K562 (cell line): ENCODE data around the gene EXOSC9. TPM values are rescaled to one million over a fixed set of nuclear protein-coding genes. Genes with fewer than 3 reads are reported as not detected.
A peak's percentile ranks its signal among the peaks of the same experiment; 100 is the strongest.

Experiments used
- ATF3 ChIP-seq, 2 experiments: fragments of 450-650 bp in 1 of 2; sonication (generic) in 1 of 2; formaldehyde crosslinking in 1 of 2; IDR thresholded peaks in 1 of 2; conservative IDR thresholded peaks in 1 of 2; 2 replicates each; pipeline versions ENCODE4 v1.6.1 to v1.8.1; 2016 to 2023; ENCODE audit warnings: mild to moderate bottlenecking in 2 of 2, moderate library complexity in 2 of 2, inconsistent platforms in 1 of 2, missing genetic modification reagents in 1 of 2
- BMI1 ChIP-seq: fragments of 150-350 bp; IDR thresholded peaks from 2 replicates; pipeline ENCODE4 v1.6.1; 2014; ENCODE audit warnings: low read length
- CBX1 ChIP-seq: sonication (generic); IDR thresholded peaks from 2 replicates; pipeline ENCODE4 v1.6.1; 2016; ENCODE audit warnings: antibody characterized with exemption, low read depth, mild to moderate bottlenecking
- E2F3 ChIP-seq: fragments of 250-450 bp; sonication (Bioruptor Pico); IDR thresholded peaks from 2 replicates; pipeline ENCODE4 v1.4.0; 2020; ENCODE audit warnings: mild to moderate bottlenecking
- GTF2F1 ChIP-seq: IDR thresholded peaks from 2 replicates; pipeline ENCODE4 v1.6.1; 2011; ENCODE audit warnings: low read depth, low read length, improper control_type of control experiment
- IRF1 ChIP-seq: sonication (generic); formaldehyde crosslinking; IDR thresholded peaks from 2 replicates; pipeline ENCODE4 v1.8.0; 2022; ENCODE audit warnings: missing genetic modification reagents, mild to moderate bottlenecking, borderline replicate concordance
- KDM4B ChIP-seq, 2 experiments: fragments of 450-650 bp in 1 of 2; sonication (generic) in 1 of 2; IDR thresholded peaks; 2 replicates each; pipeline ENCODE4 v1.6.1; 2016 to 2017; ENCODE audit warnings: borderline replicate concordance in 2 of 2, antibody characterized with exemption in 1 of 2, low read depth in 1 of 2, mild to moderate bottlenecking in 1 of 2
- MEIS2 ChIP-seq: fragments of 450-650 bp; IDR thresholded peaks from 2 replicates; pipeline ENCODE4 v1.6.1; 2014; ENCODE audit warnings: mild to moderate bottlenecking; ENCODE audit not compliant: partially characterized antibody
- MYC ChIP-seq, 2 experiments: fragments of 250-450 bp in 1 of 2; sonication (Bioruptor Pico) in 1 of 2; IDR thresholded peaks; 2 replicates each; pipeline versions ENCODE4 v1.5.1 to v1.6.1; 2012 to 2021; ENCODE audit warnings: low read depth in 2 of 2, borderline replicate concordance in 1 of 2, improper control_type of control experiment in 1 of 2, low read length in 1 of 2, mild to moderate bottlenecking in 1 of 2, moderate library complexity in 1 of 2
- NCOA6 ChIP-seq: fragments of 450-650 bp; IDR thresholded peaks from 2 replicates; pipeline ENCODE4 v1.6.1; 2017; ENCODE audit warnings: mild to moderate bottlenecking
- NRF1 ChIP-seq, 2 experiments: fragments of 450-650 bp; IDR thresholded peaks in 1 of 2; conservative IDR thresholded peaks in 1 of 2; 2 replicates each; pipeline ENCODE4 v1.6.1; 2014; ENCODE audit warnings: mild to moderate bottlenecking in 2 of 2
- SREBF2 ChIP-seq: sonication (generic); formaldehyde crosslinking; IDR thresholded peaks from 2 replicates; pipeline ENCODE4 v1.4.0; 2020; ENCODE audit warnings: mild to moderate bottlenecking, missing genetic modification reagents
- U2AF2 ChIP-seq: fragments of 200-400 bp; formaldehyde crosslinking; optimal IDR thresholded peaks from 2 replicates; pipeline ENCODE3; 2017; ENCODE audit warnings: low read depth, mild to moderate bottlenecking, low read length
- ZNF408 ChIP-seq: fragments of 250-450 bp; sonication (Bioruptor Pico); IDR thresholded peaks from 2 replicates; pipeline ENCODE4 v1.4.0; 2020; ENCODE audit warnings: low read depth, mild to moderate bottlenecking, moderate library complexity
- ZNF431 ChIP-seq: sonication (generic); formaldehyde crosslinking; IDR thresholded peaks from 2 replicates; pipeline ENCODE4 v1.8.0; 2022; ENCODE audit warnings: mild to moderate bottlenecking, missing genetic modification reagents
- ZNF436 ChIP-seq: fragments of 250-450, 450-650 bp; sonication (Bioruptor Pico); formaldehyde crosslinking; IDR thresholded peaks from 2 replicates; pipeline ENCODE4 v1.7.0; 2020; ENCODE audit warnings: mild to moderate bottlenecking
- ZNF511 ChIP-seq: sonication (generic); formaldehyde crosslinking; IDR thresholded peaks from 2 replicates; pipeline ENCODE4 v1.8.0; 2022; ENCODE audit warnings: mild to moderate bottlenecking, missing genetic modification reagents
- ZNF79 ChIP-seq: fragments of 250-450 bp; sonication (Bioruptor Pico); IDR thresholded peaks from 2 replicates; pipeline ENCODE4 v1.4.0; 2020; ENCODE audit warnings: low read depth, mild to moderate bottlenecking, moderate library complexity
- polyA plus RNA-seq, 8 experiments: library from polyadenylated mRNA; depleted of rRNA in 4 of 8; stranded (reverse) in 5 of 8; unstranded in 3 of 8; fragments of >200 nt; fragmentation: Nextera tagmentation in 2 of 8; fragmentation: Illumina TruSeq in 1 of 8; extraction: Ambion mirVana in 2 of 8; extraction: Trizol in 1 of 8; gene quantifications; 2 replicates each; pipeline versions ENCODE4 v1.2.1 to v1.2.3, GENCODE V29; 2011 to 2014; ENCODE audit warnings: inconsistent platforms in 1 of 8, missing spikeins in 1 of 8
- total RNA-seq, 7 experiments: library from RNA; depleted of rRNA in 6 of 7; stranded (reverse); fragments of >200 nt in 6 of 7; fragmentation: Illumina TruSeq in 2 of 7; extraction: Trizol in 2 of 7; gene quantifications; 2 replicates each; pipeline versions ENCODE4 v1.2.1 to v1.2.3, GENCODE V29; 2011 to 2021; ENCODE audit warnings: low replicate concordance in 1 of 7
- TF ChIP-seq, protein P1 (sequence below): sonication (generic); IDR thresholded peaks from 2 replicates; pipeline ENCODE4 v1.6.1; 2016
- TF ChIP-seq, protein P2 (sequence below): fragments of 450-650 bp; formaldehyde crosslinking; IDR thresholded peaks from 2 replicates; pipeline ENCODE4 v1.4.0; 2022; ENCODE audit warnings: missing genetic modification characterization
- TF ChIP-seq, protein P3 (sequence below), 2 experiments: fragments of 450-650 bp in 1 of 2; sonication (generic) in 1 of 2; formaldehyde crosslinking; conservative IDR thresholded peaks; 2 replicates each; pipeline versions ENCODE4 v1.4.0 to v1.8.1; 2020 to 2022; ENCODE audit warnings: mild to moderate bottlenecking in 1 of 2, missing genetic modification reagents in 1 of 2

EXOSC9 gene
- total and polyA plus RNA-seq, 9 of the 15 experiments (the other 6 are each of a cell fraction or from before 2014, with no cell fraction given), result 64.7 to 166 (median 115) TPM

- TF ChIP-seq, protein P1, sequence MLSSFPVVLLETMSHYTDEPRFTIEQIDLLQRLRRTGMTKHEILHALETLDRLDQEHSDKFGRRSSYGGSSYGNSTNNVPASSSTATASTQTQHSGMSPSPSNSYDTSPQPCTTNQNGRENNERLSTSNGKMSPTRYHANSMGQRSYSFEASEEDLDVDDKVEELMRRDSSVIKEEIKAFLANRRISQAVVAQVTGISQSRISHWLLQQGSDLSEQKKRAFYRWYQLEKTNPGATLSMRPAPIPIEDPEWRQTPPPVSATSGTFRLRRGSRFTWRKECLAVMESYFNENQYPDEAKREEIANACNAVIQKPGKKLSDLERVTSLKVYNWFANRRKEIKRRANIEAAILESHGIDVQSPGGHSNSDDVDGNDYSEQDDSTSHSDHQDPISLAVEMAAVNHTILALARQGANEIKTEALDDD, result 0 out of 2 replicates have a peak, but pooled peaks have one; percentile 25
- TF ChIP-seq IRF1 (CRISPR knock-in tag), result peak; percentile 79; the same call in 1 of the 2 replicates
- 0 out of 2 replicates have a peak, but pooled peaks have one; percentile 41 for TF ChIP-seq NCOA6
- no peak for TF ChIP-seq BMI1
- TF ChIP-seq GTF2F1, result peak; percentile 60; the same call in 1 of the 2 replicates
- TF ChIP-seq ZNF431 (CRISPR knock-in tag), result peak; percentile 65; the same call in 1 of the 2 replicates
- TF ChIP-seq, protein P2, sequence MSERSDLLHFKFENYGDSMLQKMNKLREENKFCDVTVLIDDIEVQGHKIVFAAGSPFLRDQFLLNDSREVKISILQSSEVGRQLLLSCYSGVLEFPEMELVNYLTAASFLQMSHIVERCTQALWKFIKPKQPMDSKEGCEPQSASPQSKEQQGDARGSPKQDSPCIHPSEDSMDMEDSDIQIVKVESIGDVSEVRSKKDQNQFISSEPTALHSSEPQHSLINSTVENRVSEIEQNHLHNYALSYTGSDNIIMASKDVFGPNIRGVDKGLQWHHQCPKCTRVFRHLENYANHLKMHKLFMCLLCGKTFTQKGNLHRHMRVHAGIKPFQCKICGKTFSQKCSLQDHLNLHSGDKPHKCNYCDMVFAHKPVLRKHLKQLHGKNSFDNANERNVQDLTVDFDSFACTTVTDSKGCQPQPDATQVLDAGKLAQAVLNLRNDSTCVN (CRISPR knock-in tag), result no peak
- peak; percentile 60; the same call in 1 of the 2 replicates for TF ChIP-seq CBX1
- no peak for TF ChIP-seq ZNF436
- no peak for TF ChIP-seq ZNF79 (CRISPR knock-in tag)
- 0 out of 2 replicates have a peak, but pooled peaks have one; percentile 15 for TF ChIP-seq ATF3 (IDR thresholded peaks at IDR 0.05)
- TF ChIP-seq ATF3 (CRISPR knock-in tag; conservative IDR thresholded peaks at IDR 0.05), result peak; percentile 85; the same call in 1 of the 2 replicates
- peak; percentile 75; the same call in 1 of the 2 replicates for TF ChIP-seq ZNF511 (CRISPR knock-in tag)
- no peak for TF ChIP-seq SREBF2 (CRISPR knock-in tag)
- peak; percentile 88 to 90 for TF ChIP-seq NRF1 (conservative IDR thresholded peaks at IDR 0.05 in 1 of 2, IDR thresholded peaks at IDR 0.05 in 1 of 2)
- TF ChIP-seq E2F3 (CRISPR knock-in tag), result peak; percentile 50; the same call in 1 of the 2 replicates
- TF ChIP-seq KDM4B (IDR thresholded peaks at IDR 0.05; ENCODE audit: borderline replicate concordance in 2 of 2, low read depth in 1 of 2), result peak in 1 of 2 experiments; percentile 43; a peak in 1 of 4 replicates
- peak; percentile 84 for TF ChIP-seq MYC (IDR thresholded peaks at IDR 0.05; ENCODE audit: low read depth, low read length)
- TF ChIP-seq MYC (CRISPR knock-in tag; IDR thresholded peaks at IDR 0.05; ENCODE audit: borderline replicate concordance, low read depth), result peak; percentile 85
- peak; percentile 33 for TF ChIP-seq MEIS2
- TF ChIP-seq, protein P3, sequence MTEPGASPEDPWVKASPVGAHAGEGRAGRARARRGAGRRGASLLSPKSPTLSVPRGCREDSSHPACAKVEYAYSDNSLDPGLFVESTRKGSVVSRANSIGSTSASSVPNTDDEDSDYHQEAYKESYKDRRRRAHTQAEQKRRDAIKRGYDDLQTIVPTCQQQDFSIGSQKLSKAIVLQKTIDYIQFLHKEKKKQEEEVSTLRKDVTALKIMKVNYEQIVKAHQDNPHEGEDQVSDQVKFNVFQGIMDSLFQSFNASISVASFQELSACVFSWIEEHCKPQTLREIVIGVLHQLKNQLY (CRISPR knock-in tag; conservative IDR thresholded peaks at IDR 0.05), result peak in 1 of 2 experiments; percentile 85; a peak in 1 of 4 replicates
- no peak for TF ChIP-seq ZNF408 (CRISPR knock-in tag)
- TF ChIP-seq U2AF2, result no peak
Measured at GRCh38 chr4:121823505-121824170, 22.5 kb downstream of the EXOSC9 start, which contains the start of gene CCNA2 (continued).
